NCI-H2029 treated with DMSO at 0.1 percent for 48 hours (cell line): ENCODE results near the gene ADAMTS8.

Experiments
- DNase-seq: peaks from one replicate; lab custom pipeline; 2025; lab: John Stamatoyannopoulos, UW

The ADAMTS8 gene

DNA sequence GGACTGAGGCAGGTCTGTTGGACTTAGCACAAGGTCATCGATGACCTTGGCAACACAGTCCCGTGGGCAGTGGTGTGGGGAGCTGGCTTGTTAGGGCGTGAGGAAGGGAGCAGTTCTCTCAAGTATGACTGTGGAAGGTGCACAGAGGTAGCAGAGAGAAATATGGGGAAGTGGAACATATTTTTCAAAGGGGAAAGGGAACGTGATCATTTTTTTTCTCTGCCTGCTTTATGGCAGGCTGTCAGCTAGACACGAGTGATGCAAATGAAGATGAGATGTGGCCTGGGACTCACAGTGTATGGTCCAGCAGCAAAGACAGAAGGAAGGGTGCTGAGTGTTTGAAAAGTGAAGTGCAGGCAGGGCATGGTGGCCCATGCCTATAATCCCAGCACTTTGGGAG, 30.6 kb downstream of the ADAMTS8 start:
- no peak for DNase-seq

GRCh38 chr11:130396965-130397364, 31.4 kb downstream of the ADAMTS8 start:
- DNase-seq: no peak

- DNase-seq: no peak
Measured at GRCh38 chr11:130394615-130395014, 33.8 kb downstream of the ADAMTS8 start.

DNA sequence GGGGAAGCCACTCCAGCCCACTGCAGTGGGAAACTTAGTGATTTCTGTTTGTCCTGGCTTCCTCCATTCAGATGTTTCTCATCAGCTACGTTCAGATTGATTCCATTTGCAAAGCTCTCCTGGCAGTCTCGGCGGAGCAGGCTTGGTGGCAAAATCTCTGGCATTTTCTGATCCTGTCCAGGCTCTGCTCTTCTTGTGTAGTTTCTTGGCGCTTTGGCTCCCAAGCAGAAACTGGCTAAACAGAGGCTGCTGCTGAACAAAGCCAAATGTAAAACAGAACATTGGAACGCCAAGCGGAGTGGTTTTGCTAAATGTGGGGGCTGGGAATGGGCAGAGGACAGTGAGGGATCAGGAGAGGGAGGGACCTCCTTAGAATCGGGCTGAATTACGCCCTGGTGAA, 36.7 kb downstream of the ADAMTS8 start:
- no peak for DNase-seq

GRCh38 chr11:130390071-130390758, 38.2 kb downstream of the ADAMTS8 start:
- DNase-seq: peak; percentile 49

DNA sequence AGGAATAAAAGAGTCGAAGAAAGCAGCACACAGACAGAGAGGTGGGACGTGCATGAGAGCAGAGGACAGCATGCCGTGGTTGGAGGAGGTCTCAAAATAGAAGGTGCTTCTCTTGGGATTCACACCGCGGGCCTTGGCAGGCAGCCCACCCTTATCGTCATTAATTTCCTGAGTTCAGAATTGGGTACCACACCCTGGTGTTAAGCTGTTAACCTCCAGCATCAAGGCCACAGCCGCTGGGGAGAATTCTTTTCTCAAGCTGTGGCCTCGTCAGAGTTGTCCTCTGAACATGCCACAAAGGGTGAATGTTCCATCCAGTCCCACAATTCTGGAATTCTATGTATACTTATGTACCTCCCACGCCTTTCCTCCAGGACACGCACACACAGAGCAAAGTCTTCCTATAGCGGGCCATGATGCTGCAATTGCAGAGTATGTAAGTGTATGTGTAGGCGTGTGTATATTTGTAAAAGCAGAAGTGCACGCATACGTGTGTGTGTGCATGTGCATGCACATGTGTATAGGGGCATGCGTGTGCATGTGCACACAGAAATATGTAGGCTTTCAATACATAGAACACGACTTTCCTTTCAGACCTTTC, 39.0 kb downstream of the ADAMTS8 start:
- no peak for DNase-seq

GRCh38 chr11:130388607-130389205, 39.7 kb downstream of the ADAMTS8 start:
- no peak for DNase-seq

- DNase-seq: no peak
Measured at GRCh38 chr11:130386056-130386455, 42.4 kb downstream of the ADAMTS8 start.

GRCh38 chr11:130383344-130384211, 44.8 kb downstream of the ADAMTS8 start:
- no peak for DNase-seq

- DNase-seq: no peak
Measured at GRCh38 chr11:130381317-130381716, 47.1 kb downstream of the ADAMTS8 start.

- no peak for DNase-seq
Measured at GRCh38 chr11:130380778-130381177, 47.6 kb downstream of the ADAMTS8 start.

GRCh38 chr11:130379276-130379675, 49.1 kb downstream of the ADAMTS8 start:
- no peak for DNase-seq

GRCh38 chr11:130370845-130371590, 57.4 kb downstream of the ADAMTS8 start:
- DNase-seq: no peak

GRCh38 chr11:130369713-130370112, 58.7 kb downstream of the ADAMTS8 start:
- DNase-seq: no peak

- no peak for DNase-seq
Measured at GRCh38 chr11:130369141-130369691, 59.2 kb downstream of the ADAMTS8 start.

- no peak for DNase-seq
Measured at GRCh38 chr11:130359419-130359818, 69.0 kb downstream of the ADAMTS8 start.

DNA sequence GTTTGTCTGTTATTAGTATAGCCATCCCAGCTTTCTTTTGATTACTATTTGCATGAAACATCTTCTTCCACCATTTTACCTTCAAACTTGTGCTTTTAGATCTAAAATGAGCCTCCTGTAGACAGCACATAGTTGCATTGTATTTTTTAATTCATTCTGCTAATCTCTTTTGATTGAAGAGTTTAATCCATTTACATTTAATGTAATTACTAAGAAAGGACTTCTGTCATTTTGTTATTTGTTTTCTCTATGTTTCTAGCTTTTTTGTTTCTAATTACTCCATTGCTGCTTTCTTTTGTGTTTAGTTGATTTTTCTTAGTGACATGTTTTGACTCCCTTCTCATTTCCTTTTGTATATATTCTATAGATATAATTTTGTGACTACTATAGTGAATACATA, 70.0 kb downstream of the ADAMTS8 start:
- no peak for DNase-seq
